SK-N-MC (cell line): Measurements from ENCODE around the gene CSRNP2.

Experiments used
- EZH2 ChIP-seq: fragments of 200-600 bp; sonication (generic); IDR thresholded peaks from one replicate; pipeline ENCODE4 v1.6.1; 2017; ENCODE audit warnings: antibody characterized with exemption
- POLR2AphosphoS5 ChIP-seq: IDR thresholded peaks from 2 replicates; pipeline ENCODE4 v1.6.1; 2012; ENCODE audit warnings: mild to moderate bottlenecking, low read depth, low read length, borderline replicate concordance

- TF ChIP-seq EZH2: no peak
- no peak for TF ChIP-seq POLR2AphosphoS5
These were observed 2.0 kb downstream of the CSRNP2 start for GRCh38 chr12:51081421-51081820.
